Measurements from ENCODE around the gene SPSB2.

The SPSB2 gene

GRCh38 chr12:6823182-6824084 lies 49.7 kb downstream of the SPSB2 start:
- Histone ChIP-seq H2BK120ac (ENCODE audit: low read depth, low read length) (no peak overlapping the region), H4K5ac (ENCODE audit: low read length) (no peak overlapping the region), H3K79me2 (ENCODE audit: control insufficient read depth, insufficient read depth, low read length) (peaks cover under 1% of the 10 kb centered on the region), H3K18ac (ENCODE audit: low read length) (no peak overlapping the region), H3K9ac (ENCODE audit: low read length) (no peak overlapping the region), H3K27ac (ENCODE audit: low read depth, low read length) (no peak overlapping the region), H3K4me1 (ENCODE audit: control insufficient read depth, low read depth, low read length) (peaks cover 9% of the 10 kb centered on the region), H3K79me1 (ENCODE audit: low read length) (no peaks in the 10 kb centered on the region), H3K4ac (ENCODE audit: low read depth, low read length) (no peak overlapping the region), H2AK5ac (ENCODE audit: low read length) (no peak overlapping the region), H3K4me3 (ENCODE audit: low read length) (no peak overlapping the region), H2BK15ac (replicated peaks; ENCODE audit: low read depth) (no peak overlapping the region), H3K56ac (ENCODE audit: low read length) (no peak overlapping the region), H3K36me3 (ENCODE audit: control insufficient read depth, insufficient read depth, low read length) (no peaks in the 10 kb centered on the region), H2BK5ac (ENCODE audit: low read length) (no peak overlapping the region), H3K4me2 (ENCODE audit: low read length) (no peak overlapping the region), H3K23ac (ENCODE audit: low read length) (no peak overlapping the region), H3K27me3 (ENCODE audit: insufficient read depth, low read length, poor library complexity) (peaks cover 2% of the 10 kb centered on the region), H4K8ac (ENCODE audit: low read depth, low read length) (no peak overlapping the region)
- DNase-seq = peak; percentile 68
- no CpG with 5 or more reads among the region's 12 CpGs for WGBS (ENCODE audit: extremely low coverage, insufficient coverage, low lambda C conversion rate)

- no peak overlapping the region for H3K27ac ChIP-seq (ENCODE audit: low read depth, low read length)
- no peak overlapping the region for H3K9ac ChIP-seq (ENCODE audit: low read length)
- no CpG with 5 or more reads among the region's 7 CpGs for WGBS (ENCODE audit: extremely low coverage, insufficient coverage, low lambda C conversion rate)
- DNase-seq = peak; percentile 18
- no peaks in the 10 kb centered on the region for H3K79me2 ChIP-seq (ENCODE audit: control insufficient read depth, insufficient read depth, low read length)
- no peak overlapping the region for H2BK15ac ChIP-seq (replicated peaks; ENCODE audit: low read depth)
- no peaks in the 10 kb centered on the region for H3K79me1 ChIP-seq (ENCODE audit: low read length)
- H4K8ac ChIP-seq (ENCODE audit: low read depth, low read length) = no peak overlapping the region
- H3K27me3 ChIP-seq (ENCODE audit: insufficient read depth, low read length, poor library complexity) = peaks cover 2% of the 10 kb centered on the region
- no peak overlapping the region for H2AK5ac ChIP-seq (ENCODE audit: low read length)
- H3K56ac ChIP-seq (ENCODE audit: low read length) = peak overlapping the region; percentile 84
- H3K23ac ChIP-seq (ENCODE audit: low read length) = no peak overlapping the region
- peak overlapping the region; percentile 32 for H3K4me2 ChIP-seq (ENCODE audit: low read length)
- no peak overlapping the region for H2BK5ac ChIP-seq (ENCODE audit: low read length)
- H2BK120ac ChIP-seq (ENCODE audit: low read depth, low read length) = no peak overlapping the region
- H3K4ac ChIP-seq (ENCODE audit: low read depth, low read length) = no peak overlapping the region
- H4K5ac ChIP-seq (ENCODE audit: low read length) = no peak overlapping the region
- no peak overlapping the region for H3K4me3 ChIP-seq (ENCODE audit: low read length)
- no peak overlapping the region for H3K18ac ChIP-seq (ENCODE audit: low read length)
- H3K36me3 ChIP-seq (ENCODE audit: control insufficient read depth, insufficient read depth, low read length) = no peaks in the 10 kb centered on the region
- H3K4me1 ChIP-seq (ENCODE audit: control insufficient read depth, low read depth, low read length) = peaks cover 9% of the 10 kb centered on the region
These were observed 50.5 kb downstream of the SPSB2 start for GRCh38 chr12:6822426-6823135.

- Histone ChIP-seq H3K27ac (ENCODE audit: low read depth, low read length) (no peak within 1 kb of the TSS), H3K79me1 (ENCODE audit: low read length) (no peaks in the 10 kb centered on the region), H3K4ac (ENCODE audit: low read depth, low read length) (no peak within 1 kb of the TSS), H3K27me3 (ENCODE audit: insufficient read depth, low read length, poor library complexity) (peaks cover 2% of the 10 kb centered on the region), H4K8ac (ENCODE audit: low read depth, low read length) (no peak within 1 kb of the TSS), H3K56ac (ENCODE audit: low read length) (peak within 1 kb of the TSS; percentile 84), H3K4me2 (ENCODE audit: low read length) (peak within 1 kb of the TSS; percentile 85), H2BK15ac (replicated peaks; ENCODE audit: low read depth) (no peak within 1 kb of the TSS), H3K4me3 (ENCODE audit: low read length) (peak within 1 kb of the TSS; percentile 41), H3K9ac (ENCODE audit: low read length) (peak within 1 kb of the TSS; percentile 71), H3K4me1 (ENCODE audit: control insufficient read depth, low read depth, low read length) (peaks cover 9% of the 10 kb centered on the region), H3K79me2 (ENCODE audit: control insufficient read depth, insufficient read depth, low read length) (no peaks in the 10 kb centered on the region), H2BK120ac (ENCODE audit: low read depth, low read length) (no peak within 1 kb of the TSS), H2BK5ac (ENCODE audit: low read length) (no peak within 1 kb of the TSS), H3K23ac (ENCODE audit: low read length) (no peak within 1 kb of the TSS), H2AK5ac (ENCODE audit: low read length) (no peak within 1 kb of the TSS), H3K36me3 (ENCODE audit: control insufficient read depth, insufficient read depth, low read length) (no peaks in the 10 kb centered on the region), H3K18ac (ENCODE audit: low read length) (peak within 1 kb of the TSS; percentile 40), H4K5ac (ENCODE audit: low read length) (no peak within 1 kb of the TSS)
- no CpG with 5 or more reads among the region's 28 CpGs for WGBS (ENCODE audit: extremely low coverage, insufficient coverage, low lambda C conversion rate)
- DNase-seq = peak; percentile 84
These were observed 51.3 kb downstream of the SPSB2 start, which contains the start of gene GPR162 for GRCh38 chr12:6821591-6822425. GPR162 (plus strand) TSS chr12:6821821; CDS start chr12:6823899, 2,078 bp downstream.

Data from mesendoderm (in vitro differentiated cells).